GM13976 (cell line): ENCODE data around the gene ASTN2.

Source experiments
- DNase-seq: peaks from one replicate; pipeline ENCODE4 v3.0.0; 2012; ENCODE audit warnings: low spot score
- CTCF ChIP-seq: IDR thresholded peaks from 2 replicates; pipeline ENCODE4 v1.5.1; 2012; ENCODE audit warnings: borderline replicate concordance, mild to moderate bottlenecking; ENCODE audit not compliant: insufficient read depth; ENCODE audit errors: extremely low read depth, missing control alignments, control extremely low read depth
- in situ Hi-C: fragments of 300-500 bp; cut with MboI; formaldehyde crosslinking; loops from one replicate; pipeline ENCODE4 v1.12.0; 2022; ENCODE audit warnings: low sequenced_read_pairs, mixed read lengths, inconsistent platforms; ENCODE audit not compliant: unreplicated experiment

ASTN2 gene

GRCh38 chr9:117164512-117164911 is 250.3 kb downstream of the ASTN2 start:
- TF ChIP-seq CTCF: no peak
- in situ Hi-C loops: no loop called here
- DNase-seq: no peak

- TF ChIP-seq CTCF: no peak
- no peak for DNase-seq
- in situ Hi-C loops: no loop called here
These were observed 254.6 kb downstream of the ASTN2 start for GRCh38 chr9:117160254-117160653.

DNA sequence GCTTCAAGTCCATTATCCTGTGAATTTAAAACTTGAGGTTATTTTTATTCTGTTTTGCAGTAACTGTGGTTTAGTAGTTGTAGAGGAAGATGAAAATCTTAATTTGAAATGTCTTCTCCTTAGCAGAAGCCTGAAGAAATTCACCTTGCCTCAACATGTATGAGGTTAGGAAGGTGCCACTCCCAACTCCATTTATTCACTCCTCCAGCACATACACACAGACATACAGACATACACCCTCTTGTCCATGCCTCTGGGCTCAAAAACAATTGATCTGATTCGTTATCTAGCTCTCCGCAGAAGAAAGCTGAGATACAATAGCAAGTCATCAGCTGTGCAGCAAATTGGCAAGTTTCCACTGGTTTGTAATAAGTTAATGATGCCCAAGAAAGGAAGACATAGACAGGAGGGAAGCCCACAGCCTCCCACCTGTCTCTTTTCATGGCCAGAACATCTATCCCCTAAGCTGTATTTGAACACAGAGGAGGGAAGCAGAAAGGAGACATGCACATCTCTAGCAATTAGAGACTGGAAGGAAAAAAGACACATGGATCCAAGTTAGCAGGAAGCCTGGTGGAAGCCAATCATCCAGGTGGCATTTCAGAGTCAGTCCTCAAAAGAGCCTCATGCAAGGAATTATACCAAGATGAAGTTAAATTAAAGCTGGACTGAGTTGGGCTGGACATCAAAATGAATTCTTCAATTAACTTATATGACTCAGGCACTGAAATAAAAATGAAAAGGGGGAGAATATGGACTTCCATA is 257.9 kb downstream of the ASTN2 start:
- no peak for TF ChIP-seq CTCF
- in situ Hi-C loops: no loop called here
- DNase-seq: no peak

DNA sequence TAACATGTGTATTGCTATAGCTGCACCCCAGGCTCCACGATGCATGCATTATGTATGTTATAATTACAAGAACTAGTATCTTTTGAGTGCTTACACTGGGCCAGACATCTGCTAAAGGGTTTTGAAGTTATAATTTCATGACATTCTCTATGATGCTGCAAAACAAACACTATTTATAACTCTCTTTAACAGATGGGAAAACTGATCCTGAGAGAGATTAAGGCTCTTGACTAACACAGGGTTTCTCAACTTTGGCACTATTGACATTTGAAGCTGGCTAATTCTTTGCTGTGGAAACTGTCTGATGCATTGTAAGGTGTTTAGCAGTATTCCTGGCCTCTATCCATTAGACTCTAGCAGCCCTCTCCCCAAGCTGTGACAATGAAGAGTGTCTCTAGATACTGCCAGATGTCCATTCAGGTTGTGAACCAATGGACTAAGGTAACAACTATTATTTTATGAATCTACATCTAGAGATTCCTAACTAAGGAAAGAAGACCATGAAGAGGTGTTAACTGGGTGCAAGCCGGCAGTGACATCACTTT is 258.6 kb downstream of the ASTN2 start:
- TF ChIP-seq CTCF: no peak
- no peak for DNase-seq
- in situ Hi-C loops: no loop called here

DNA sequence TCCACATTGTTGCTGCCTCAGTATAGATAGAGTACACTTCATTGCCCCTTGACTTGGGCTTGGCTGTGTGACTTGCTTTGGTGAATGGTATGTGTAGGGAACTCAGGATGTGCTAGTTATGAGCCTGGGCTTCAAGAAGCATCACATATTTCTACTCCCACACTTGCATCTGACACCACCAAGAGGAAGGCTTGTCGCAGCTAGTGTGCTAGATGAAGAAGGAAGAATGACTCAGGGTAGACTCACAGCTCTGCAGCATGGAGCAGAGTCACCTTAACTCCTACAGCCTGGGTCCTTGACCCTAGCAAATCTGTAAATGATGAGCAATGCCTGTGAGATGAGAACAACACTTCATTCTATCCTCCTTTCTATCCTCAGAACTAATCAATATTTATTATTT is 261.8 kb downstream of the ASTN2 start:
- in situ Hi-C loops: no loop called here
- DNase-seq: no peak
- TF ChIP-seq CTCF: no peak

- in situ Hi-C loops: no loop called here
- no peak for DNase-seq
- TF ChIP-seq CTCF: no peak
These were observed 263.1 kb downstream of the ASTN2 start for GRCh38 chr9:117151716-117152115.
